ENCODE measurements around the gene BORCS6.

Gene BORCS6

GRCh38 chr17:8159459-8160223 is 30.3 kb downstream of the BORCS6 start:
- peak overlapping the region; percentile 90; the same call in 1 of the 2 replicates for H3K27ac ChIP-seq
- TF ChIP-seq CTCF (conservative IDR thresholded peaks at IDR 0.05): no peak

GRCh38 chr17:8159032-8159400 is 31.0 kb downstream of the BORCS6 start:
- TF ChIP-seq CTCF (conservative IDR thresholded peaks at IDR 0.05): peak; percentile 22; the same call in 1 of the 2 replicates
- H3K27ac ChIP-seq: no peak overlapping the region

DNA sequence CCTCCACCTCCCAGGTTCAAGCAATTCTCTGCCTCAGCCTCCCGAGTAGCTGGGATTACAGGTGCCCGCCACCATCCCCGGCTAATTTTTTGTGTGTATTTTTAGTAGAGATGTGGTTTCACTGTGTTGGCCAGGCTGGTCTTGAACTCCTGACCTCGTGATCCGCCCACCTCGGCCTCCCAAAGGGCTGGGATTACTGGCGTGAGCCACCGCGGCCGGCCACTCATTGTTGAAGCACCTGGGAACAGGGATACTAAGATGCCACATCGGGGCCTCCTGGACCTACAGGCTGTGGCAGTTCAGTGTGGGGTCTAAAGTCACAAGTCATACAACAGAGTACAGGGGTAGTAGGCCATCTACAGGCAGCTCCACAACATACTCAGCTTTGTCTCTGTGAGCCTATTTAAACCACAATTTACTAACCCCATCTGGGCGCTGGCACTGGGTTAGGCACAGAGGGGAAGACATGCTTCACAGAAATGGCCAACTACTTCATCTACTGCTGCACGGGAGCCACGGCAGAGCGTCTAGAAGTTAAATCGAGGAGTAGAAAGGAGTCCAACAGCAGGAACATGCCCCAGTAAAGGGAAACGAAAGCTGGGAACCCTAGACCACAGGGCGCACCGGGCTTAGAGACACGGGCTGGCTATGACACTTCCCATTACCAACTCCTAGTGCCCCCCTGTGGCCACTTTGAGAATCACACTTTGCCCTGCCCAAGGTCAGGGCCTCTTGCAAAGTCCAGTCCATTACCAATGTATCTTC is 31.5 kb downstream of the BORCS6 start:
- no peak overlapping the region for H3K27ac ChIP-seq
- peak; percentile 79 for TF ChIP-seq CTCF (conservative IDR thresholded peaks at IDR 0.05)

GRCh38 chr17:8156246-8156992 is 33.6 kb downstream of the BORCS6 start:
- no peak for TF ChIP-seq CTCF (conservative IDR thresholded peaks at IDR 0.05)
- peak overlapping the region; percentile 64 for H3K27ac ChIP-seq

DNA sequence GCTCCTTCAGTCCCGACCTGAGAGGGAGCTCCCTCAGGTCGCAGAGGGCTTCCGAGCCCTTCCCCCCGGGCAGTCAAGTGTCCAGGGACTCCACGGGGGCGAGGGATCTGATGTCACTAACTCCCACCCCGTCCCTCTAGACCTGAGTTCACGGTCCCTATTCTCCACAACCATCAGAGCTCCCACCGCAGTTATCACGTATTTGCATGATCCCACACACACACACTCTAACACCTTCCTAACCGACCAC is 34.1 kb downstream of the BORCS6 start:
- peak overlapping the region; percentile 64 for H3K27ac ChIP-seq
- TF ChIP-seq CTCF (conservative IDR thresholded peaks at IDR 0.05): no peak

- no peak for TF ChIP-seq CTCF (conservative IDR thresholded peaks at IDR 0.05)
- H3K27ac ChIP-seq: peak overlapping the region; percentile 64
These were observed 34.6 kb downstream of the BORCS6 start for GRCh38 chr17:8155231-8155995.
